Adrenal gland (tissue), 5 donors: Measurements from ENCODE around the gene WNT3.
"Not testable (repeated sequence)": the region's sequence is repeated elsewhere in the genome, so short reads cannot be mapped to it uniquely, and the experiment has no call there.

ENCODE experiments used
- CTCF ChIP-seq, 6 experiments: fragments of 450-650 bp in 4 of 6; fragments of 200-600 bp in 2 of 6; sonication (generic) in 1 of 6; IDR thresholded peaks; 1 replicate in 5 of 6; 2 replicates in 1 of 6; pipeline versions ENCODE4 v1.5.1 to v1.8.0; 2016 to 2021; ENCODE audit warnings: antibody characterized with exemption in 6 of 6, mild to moderate bottlenecking in 2 of 6, moderate library complexity in 1 of 6
- POLR2A ChIP-seq, 2 donors: fragments of 450-650 bp; IDR thresholded peaks; one replicate each; pipeline ENCODE4 v1.6.1; 2017; ENCODE audit warnings: antibody characterized with exemption in 2 of 2, mild to moderate bottlenecking in 2 of 2, moderate library complexity in 1 of 2
- donor health status: DM: no; HTN: no; CAD: no.

DNA sequence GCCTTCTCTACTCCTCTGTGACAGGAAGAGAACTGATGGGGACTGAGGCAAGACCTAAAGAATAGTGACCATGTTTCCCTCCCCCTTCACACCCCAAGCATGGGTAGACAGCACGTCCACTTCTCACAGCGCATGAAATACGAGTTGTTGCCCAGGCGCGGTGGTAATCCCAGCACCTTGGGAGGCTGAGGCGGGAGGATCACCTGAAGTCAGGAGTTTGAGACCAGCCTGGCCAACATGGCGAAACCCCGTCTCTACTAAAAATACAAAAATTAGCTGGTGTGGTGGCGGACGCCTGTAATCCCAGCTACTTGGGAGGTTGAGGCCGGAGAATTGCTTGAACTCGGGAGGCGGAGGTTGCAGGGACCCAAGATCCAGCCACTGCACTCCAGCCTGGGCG, 49.6 kb downstream of the WNT3 start:
- TF ChIP-seq CTCF, POLR2A (IDR thresholded peaks at IDR 0.05): not testable (repeated sequence)
